Activated CD8-positive, alpha-beta memory T cell treated with anti-CD3 and anti-CD28 coated beads, Interleukin-2, amount 10 ng/mL, durations not matched to agents 7 days and 5 days (primary cell): ENCODE measurements around the gene CHD6. TPM values are rescaled to one million over a fixed set of nuclear protein-coding genes. Genes with fewer than 3 reads are reported as not detected.

ENCODE experiments used
- ATAC-seq: fragments of 150-1000 bp; cut with Tn5 transposase; one replicate; pipeline ENCODE4 v1.10.0; 2021; ENCODE audit warnings: moderate library complexity
- CTCF ChIA-PET: fragments of 350-600 bp; sonication (Branson Sonifier 250); formaldehyde crosslinking; loops from one replicate; lab custom pipeline; 2021; ENCODE audit warnings: antibody characterized with exemption; lab: Charles Lee
- DNase-seq: peaks from one replicate; pipeline ENCODE4 v3.0.0-alpha.2; 2020
- H3K27ac Mint-ChIP-seq: one replicate; pipeline ENCODE4 v1.8.0; 2021; ENCODE audit warnings: mild to moderate bottlenecking, mixed read lengths
- H3K27me3 Mint-ChIP-seq: one replicate; pipeline ENCODE4 v1.8.0; 2021; ENCODE audit warnings: mixed read lengths
- H3K36me3 Mint-ChIP-seq: one replicate; pipeline ENCODE4 v1.8.0; 2021; ENCODE audit warnings: mild to moderate bottlenecking, mixed read lengths
- H3K4me1 Mint-ChIP-seq: one replicate; pipeline ENCODE4 v1.8.0; 2021; ENCODE audit warnings: mixed read lengths
- H3K4me3 Mint-ChIP-seq: one replicate; pipeline ENCODE4 v1.8.0; 2021; ENCODE audit warnings: mild to moderate bottlenecking, moderate library complexity, mixed read lengths
- H3K9me3 Mint-ChIP-seq: one replicate; pipeline ENCODE4 v1.8.0; 2022; ENCODE audit warnings: low read depth, mixed read lengths
- total RNA-seq, 2 experiments: library from RNA; stranded (reverse); gene quantifications; one replicate each; pipeline ENCODE4 v1.2.3, GENCODE V29; 2021

Gene CHD6
- total RNA-seq, 2 experiments from 2014 or later = 32.2 to 33.5 TPM

GRCh38 chr20:41494451-41494850 is 123.7 kb downstream of the CHD6 start:
- DNase-seq (no peak), ATAC-seq (no peak)
- CTCF ChIA-PET = no interaction called here
- Mint-ChIP-seq H3K36me3 (peaks cover 3% of the 10 kb centered on the region), H3K9me3 (no peaks in the 10 kb centered on the region), H3K4me3 (no peak overlapping the region), H3K4me1 (no peaks in the 10 kb centered on the region), H3K27me3 (no peaks in the 10 kb centered on the region), H3K27ac (no peak overlapping the region)

DNA sequence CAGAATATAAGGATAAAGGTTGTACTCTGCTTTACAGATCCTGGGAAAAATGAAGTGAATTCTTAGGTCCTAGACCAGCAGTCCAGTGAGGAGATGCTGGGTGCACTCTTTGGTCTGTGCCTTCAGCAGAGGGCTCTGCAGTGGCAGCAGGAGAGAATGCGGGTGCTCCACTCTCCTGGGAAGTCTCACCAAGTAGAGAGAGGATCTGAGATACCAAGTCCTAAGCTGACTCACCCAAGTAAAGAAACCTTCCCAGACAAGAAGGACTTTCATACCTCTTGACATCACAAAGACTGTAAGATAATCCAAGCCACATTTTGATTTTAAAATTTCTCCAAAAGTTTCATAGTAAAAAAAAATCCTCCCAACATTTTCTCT is 134.6 kb downstream of the CHD6 start:
- Mint-ChIP-seq H3K36me3 (peaks cover 18% of the 10 kb centered on the region), H3K27me3 (no peaks in the 10 kb centered on the region), H3K9me3 (no peaks in the 10 kb centered on the region), H3K4me1 (peaks cover 7% of the 10 kb centered on the region), H3K27ac (no peak overlapping the region), H3K4me3 (no peak overlapping the region)
- ATAC-seq (no peak), DNase-seq (no peak)
- CTCF ChIA-PET = no interaction called here

DNA sequence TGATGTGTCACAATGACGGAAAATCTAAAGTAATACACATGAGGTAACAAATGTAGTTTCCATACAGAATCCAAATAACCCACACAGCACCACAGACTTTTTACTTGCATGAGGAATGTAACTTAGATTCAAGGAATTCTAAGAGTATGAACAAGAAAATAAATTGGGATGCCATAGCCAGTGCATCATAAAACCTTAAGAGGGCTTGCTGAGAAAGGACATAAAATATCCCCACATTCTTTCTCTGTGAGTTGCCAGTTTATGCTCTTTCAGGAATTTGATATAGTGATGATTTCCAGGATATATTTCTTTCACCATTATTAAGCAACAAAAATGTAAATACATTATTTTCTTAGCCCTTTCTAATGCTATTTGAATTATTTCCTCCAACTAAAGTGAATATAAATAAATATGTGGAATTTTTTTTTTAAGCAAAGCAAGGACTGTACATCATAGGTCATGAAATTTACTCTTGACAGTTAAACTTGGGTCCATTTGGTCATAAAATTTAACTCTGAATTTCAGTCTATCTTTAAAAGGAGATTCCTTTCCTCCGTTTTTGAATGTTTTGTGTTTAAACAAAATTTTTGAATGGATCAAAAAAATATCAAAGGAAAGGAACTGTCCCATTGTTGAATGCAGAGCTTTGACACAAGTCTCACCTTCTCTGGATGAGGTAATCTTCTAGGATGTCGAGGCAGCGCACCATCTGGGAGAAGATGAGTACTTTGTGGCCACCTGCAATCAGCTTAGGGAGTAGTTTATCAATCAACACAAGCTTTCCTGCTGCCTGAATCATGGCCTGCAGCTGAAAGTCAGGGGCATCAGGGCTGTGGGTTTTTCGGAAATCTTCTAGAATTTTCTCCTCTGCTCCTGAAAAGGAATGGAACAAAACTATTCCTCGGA is 135.3 kb downstream of the CHD6 start:
- H3K36me3 Mint-ChIP-seq = peaks cover 18% of the 10 kb centered on the region
- CTCF ChIA-PET = no interaction called here

GRCh38 chr20:41480054-41480770 is 138.0 kb downstream of the CHD6 start:
- Mint-ChIP-seq H3K9me3 (no peaks in the 10 kb centered on the region), H3K36me3 (peaks cover 17% of the 10 kb centered on the region), H3K27ac (peak overlapping the region; percentile 57), H3K4me3 (no peak overlapping the region), H3K4me1 (peaks cover 11% of the 10 kb centered on the region), H3K27me3 (no peaks in the 10 kb centered on the region)
- CTCF ChIA-PET = no interaction called here
- DNase-seq (no peak), ATAC-seq (no peak)

More for the DNA sequence above, 135.3 kb downstream of the CHD6 start:
- H3K4me1 Mint-ChIP-seq = peaks cover 7% of the 10 kb centered on the region
- DNase-seq (no peak), ATAC-seq (no peak)
- H3K27me3 Mint-ChIP-seq = no peaks in the 10 kb centered on the region
- H3K4me3 Mint-ChIP-seq = no peak overlapping the region
- H3K27ac Mint-ChIP-seq = no peak overlapping the region
- no peaks in the 10 kb centered on the region for H3K9me3 Mint-ChIP-seq

GRCh38 chr20:41479113-41479512 is 139.1 kb downstream of the CHD6 start:
- H3K4me3 Mint-ChIP-seq = no peak overlapping the region
- no peaks in the 10 kb centered on the region for H3K9me3 Mint-ChIP-seq
- H3K27ac Mint-ChIP-seq = no peak overlapping the region
- ATAC-seq (no peak), DNase-seq (no peak)
- H3K27me3 Mint-ChIP-seq = no peaks in the 10 kb centered on the region
- H3K4me1 Mint-ChIP-seq = peaks cover 12% of the 10 kb centered on the region
- H3K36me3 Mint-ChIP-seq = peaks cover 17% of the 10 kb centered on the region
- CTCF ChIA-PET = no interaction called here

- H3K36me3 Mint-ChIP-seq = peaks cover 15% of the 10 kb centered on the region
- no peak for ATAC-seq
- no peak overlapping the region for H3K4me3 Mint-ChIP-seq
- no peaks in the 10 kb centered on the region for H3K9me3 Mint-ChIP-seq
- H3K4me1 Mint-ChIP-seq = peaks cover 12% of the 10 kb centered on the region
- no peak overlapping the region for H3K27ac Mint-ChIP-seq
- CTCF ChIA-PET = no interaction called here
- H3K27me3 Mint-ChIP-seq = no peaks in the 10 kb centered on the region
- no peak for DNase-seq
These were observed 140.2 kb downstream of the CHD6 start for GRCh38 chr20:41478026-41478425.

- H3K9me3 Mint-ChIP-seq = no peaks in the 10 kb centered on the region
- ATAC-seq (no peak), DNase-seq (no peak)
- CTCF ChIA-PET = no interaction called here
- no peak overlapping the region for H3K27ac Mint-ChIP-seq
- H3K27me3 Mint-ChIP-seq = no peaks in the 10 kb centered on the region
- H3K4me1 Mint-ChIP-seq = peaks cover 12% of the 10 kb centered on the region
- no peak overlapping the region for H3K4me3 Mint-ChIP-seq
- peaks cover 13% of the 10 kb centered on the region for H3K36me3 Mint-ChIP-seq
These were observed 141.7 kb downstream of the CHD6 start for GRCh38 chr20:41476446-41476845.

GRCh38 chr20:41476013-41476441 is 142.2 kb downstream of the CHD6 start:
- no peak overlapping the region for H3K27ac Mint-ChIP-seq
- no peak overlapping the region for H3K4me3 Mint-ChIP-seq
- no peak for ATAC-seq
- H3K27me3 Mint-ChIP-seq = no peaks in the 10 kb centered on the region
- DNase-seq = no peak
- H3K9me3 Mint-ChIP-seq = no peaks in the 10 kb centered on the region
- CTCF ChIA-PET = no interaction called here
- peaks cover 12% of the 10 kb centered on the region for H3K4me1 Mint-ChIP-seq
- peaks cover 13% of the 10 kb centered on the region for H3K36me3 Mint-ChIP-seq

- Mint-ChIP-seq H3K9me3 (no peaks in the 10 kb centered on the region), H3K4me1 (peaks cover 12% of the 10 kb centered on the region), H3K36me3 (peaks cover 13% of the 10 kb centered on the region), H3K27me3 (no peaks in the 10 kb centered on the region), H3K27ac (no peak overlapping the region), H3K4me3 (no peak overlapping the region)
- no peak for DNase-seq
- ATAC-seq = no peak
- CTCF ChIA-PET = no interaction called here
These were observed 142.7 kb downstream of the CHD6 start for GRCh38 chr20:41475503-41475902.

GRCh38 chr20:41470362-41471095 is 147.6 kb downstream of the CHD6 start:
- ATAC-seq = no peak
- no peak for DNase-seq
- peaks cover 4% of the 10 kb centered on the region for H3K4me1 Mint-ChIP-seq
- CTCF ChIA-PET = interaction anchor here (1.0 kb wide), 1 partner anchor 14 kb away, joined by 3 read pairs; no protein-coding TSS in a partner anchor
- no peaks in the 10 kb centered on the region for H3K27me3 Mint-ChIP-seq
- no peak overlapping the region for H3K27ac Mint-ChIP-seq
- no peaks in the 10 kb centered on the region for H3K9me3 Mint-ChIP-seq
- H3K4me3 Mint-ChIP-seq = no peak overlapping the region
- peaks cover 3% of the 10 kb centered on the region for H3K36me3 Mint-ChIP-seq

DNA sequence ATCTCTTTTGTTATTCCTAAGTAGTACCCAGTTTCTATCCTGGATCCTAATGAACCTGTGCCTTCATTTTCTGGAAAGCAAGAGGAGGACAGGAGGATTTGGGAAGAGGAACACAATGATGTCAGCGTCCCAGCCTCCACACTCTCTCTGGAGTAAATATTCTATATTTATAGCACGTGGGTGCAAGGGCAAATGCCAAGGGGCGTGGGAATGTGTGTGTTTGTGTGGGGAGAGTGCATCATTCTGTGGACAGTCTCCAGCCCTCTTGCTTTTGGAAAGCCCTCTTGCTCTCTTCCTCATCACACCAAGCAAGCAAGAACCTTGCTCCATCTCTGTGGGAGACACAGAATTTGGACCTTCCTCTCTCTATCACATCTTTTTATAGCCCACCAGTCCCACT is 148.3 kb downstream of the CHD6 start:
- Mint-ChIP-seq H3K27ac (no peak overlapping the region), H3K36me3 (peaks cover 8% of the 10 kb centered on the region), H3K4me1 (no peaks in the 10 kb centered on the region), H3K27me3 (no peaks in the 10 kb centered on the region), H3K4me3 (no peak overlapping the region), H3K9me3 (peaks cover 3% of the 10 kb centered on the region)
- ATAC-seq (no peak), DNase-seq (no peak)
- CTCF ChIA-PET = interaction anchor here (1.0 kb wide), 1 partner anchor 13 kb away, joined by 3 read pairs; no protein-coding TSS in a partner anchor

DNA sequence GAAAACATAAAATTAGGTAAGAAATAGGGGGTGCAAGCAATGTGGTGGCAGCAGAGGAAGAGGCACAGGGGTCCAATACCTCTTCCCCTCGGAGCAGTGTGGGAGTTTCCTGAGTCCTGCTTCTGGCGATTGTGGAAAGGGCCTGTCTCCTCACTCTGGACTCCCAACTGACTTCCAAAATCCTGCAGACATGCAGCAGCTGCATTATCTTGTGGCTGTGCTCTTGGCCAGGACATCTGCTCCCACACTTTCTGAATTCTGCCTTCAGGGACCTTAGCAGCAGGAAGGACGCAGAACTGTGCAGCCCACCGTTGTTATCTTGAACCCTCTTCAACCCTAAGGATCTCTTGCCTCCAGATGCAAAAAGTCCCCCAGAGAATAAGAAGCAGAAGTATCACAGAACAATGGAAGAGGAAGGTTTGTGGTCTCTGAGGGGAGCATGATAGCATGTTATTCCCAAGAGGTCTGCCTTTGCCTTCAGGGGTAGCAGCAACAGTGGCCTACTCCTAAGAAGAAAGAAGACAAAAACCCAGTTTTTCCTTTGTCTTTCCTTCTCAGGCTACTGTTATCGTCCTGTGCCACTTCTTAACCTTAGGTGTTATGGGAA is 149.1 kb downstream of the CHD6 start:
- ATAC-seq (no peak), DNase-seq (no peak)
- CTCF ChIA-PET = no interaction called here
- Mint-ChIP-seq H3K4me3 (no peak overlapping the region), H3K9me3 (peaks cover 3% of the 10 kb centered on the region), H3K27ac (no peak overlapping the region), H3K36me3 (peaks cover 12% of the 10 kb centered on the region), H3K4me1 (no peaks in the 10 kb centered on the region), H3K27me3 (no peaks in the 10 kb centered on the region)

DNA sequence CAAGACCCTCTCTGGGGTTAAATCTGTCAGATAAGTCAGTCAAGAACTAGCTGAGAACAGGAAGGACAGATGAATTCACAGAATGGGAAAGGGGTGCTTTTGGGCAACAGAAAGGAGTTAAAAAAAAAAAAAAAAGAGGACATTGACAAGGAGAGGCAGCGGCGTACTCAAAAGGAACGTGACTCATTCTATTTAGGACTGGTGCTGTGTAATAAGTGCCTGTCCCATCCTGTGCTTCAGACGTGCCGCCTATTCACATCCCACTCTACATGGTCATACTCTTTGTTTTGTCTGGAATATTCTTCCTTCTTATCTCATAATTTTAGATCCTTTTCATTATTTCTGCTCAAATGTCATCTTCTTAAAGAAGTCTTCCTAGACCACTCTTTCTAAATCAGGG is 150.5 kb downstream of the CHD6 start:
- Mint-ChIP-seq H3K36me3 (peaks cover 20% of the 10 kb centered on the region), H3K27me3 (no peaks in the 10 kb centered on the region), H3K4me1 (no peaks in the 10 kb centered on the region), H3K4me3 (no peak overlapping the region), H3K27ac (no peak overlapping the region), H3K9me3 (peaks cover 3% of the 10 kb centered on the region)
- no peak for DNase-seq
- no peak for ATAC-seq
- CTCF ChIA-PET = no interaction called here
